CD4-positive, alpha-beta T cell treated with Interleukin-17A for 1 hour (primary cell): Measurements from ENCODE around the gene FBXO33.
A peak's percentile ranks its signal among the peaks of the same experiment; 100 is the strongest.

Experiments
- DNase-seq: peaks from one replicate; pipeline ENCODE4 v3.0.0-alpha.2; 2020

FBXO33 gene, protein sequence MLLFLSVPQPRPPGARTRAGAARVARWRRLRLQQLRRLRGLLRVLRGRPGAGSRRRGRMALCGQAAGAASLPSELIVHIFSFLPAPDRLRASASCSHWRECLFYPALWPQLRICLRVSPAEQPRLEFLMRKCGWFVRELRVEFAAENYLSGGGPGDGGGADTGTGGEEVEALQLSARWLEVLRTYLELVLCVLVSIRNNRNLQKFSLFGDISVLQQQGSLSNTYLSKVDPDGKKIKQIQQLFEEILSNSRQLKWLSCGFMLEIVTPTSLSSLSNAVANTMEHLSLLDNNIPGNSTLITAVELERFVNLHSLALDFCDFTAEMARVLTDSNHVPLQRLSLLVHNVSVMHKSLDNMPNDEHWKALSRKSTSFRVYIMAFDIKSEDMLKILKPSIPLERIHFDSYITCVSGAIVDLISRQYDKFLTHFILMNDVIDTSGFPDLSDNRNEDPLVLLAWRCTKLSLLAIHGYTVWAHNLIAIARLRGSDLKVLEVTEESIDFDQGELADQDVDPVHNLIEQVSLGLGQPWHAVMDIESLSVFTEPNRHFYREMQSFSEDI

DNA sequence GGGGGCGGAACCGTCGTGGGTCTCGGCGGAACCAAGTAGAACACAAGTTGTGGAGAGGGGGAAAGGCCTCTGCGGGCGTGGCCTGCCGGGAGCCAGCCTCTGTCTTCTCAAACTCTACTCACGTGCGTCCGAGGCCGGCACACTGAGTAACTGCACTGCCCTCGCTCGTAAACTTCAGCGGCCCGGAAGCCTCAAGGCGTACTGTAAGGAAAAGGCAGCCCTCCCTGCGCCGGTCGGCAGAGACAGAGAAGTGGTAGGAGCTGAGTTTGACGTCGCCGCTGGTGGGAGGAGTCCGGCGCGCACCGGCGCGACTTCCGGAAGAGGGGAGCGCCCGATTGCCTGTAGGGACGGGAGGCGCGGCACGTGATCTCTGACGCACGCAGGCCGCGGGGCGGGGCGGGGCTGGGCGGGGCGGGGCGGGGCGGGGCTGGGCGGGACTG is at the start of gene FBXO33:
FBXO33 (minus strand) TSS at position 255 of the 440 bp plus-strand sequence. CDS start 271 bp downstream, outside the sequence.
- peak; percentile 97 for DNase-seq

DNA sequence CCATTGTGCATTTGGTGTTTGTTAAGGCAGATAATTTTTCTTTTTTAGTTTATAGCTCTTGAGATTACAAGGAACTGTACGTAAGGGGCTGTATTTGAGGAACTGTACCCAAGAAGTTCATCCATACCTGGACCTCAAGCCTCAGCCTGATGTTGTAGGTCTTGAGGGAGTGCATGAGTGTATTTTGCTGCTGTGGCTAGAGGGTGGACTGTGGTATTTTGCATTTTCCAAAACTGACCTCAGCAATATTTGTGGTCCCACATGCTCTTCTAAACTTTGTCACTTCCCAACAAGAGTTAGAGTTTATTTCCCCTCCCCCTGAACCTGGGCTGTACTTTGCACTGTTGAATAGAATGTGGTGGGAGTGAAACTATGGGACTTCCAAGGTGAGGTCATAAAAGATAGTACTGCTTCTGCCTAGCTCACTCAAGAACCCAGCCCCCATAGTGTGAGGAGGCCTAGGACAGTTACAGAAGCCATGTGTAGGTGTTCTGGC is 42.2 kb upstream of the FBXO33 start:
- DNase-seq: no peak

DNA sequence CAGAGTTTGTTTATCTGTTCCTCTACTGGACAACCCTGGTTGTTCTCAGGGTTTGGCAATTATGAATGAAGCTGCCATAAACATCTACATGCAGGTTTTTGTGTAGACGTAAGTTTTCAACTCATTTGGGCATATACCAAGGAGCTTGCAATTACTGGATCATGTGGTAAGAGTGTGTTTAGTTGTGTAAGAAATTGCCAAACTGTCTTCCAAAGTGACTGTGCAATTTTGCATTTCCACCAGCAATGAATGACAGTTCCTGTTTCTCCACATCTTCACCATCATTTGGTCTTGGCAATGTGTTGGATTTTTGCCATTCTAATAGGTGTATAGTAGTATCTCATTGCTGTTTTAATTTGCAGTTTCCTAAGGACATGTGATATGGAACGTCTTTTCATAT is 39.8 kb upstream of the FBXO33 start:
- DNase-seq: no peak

DNA sequence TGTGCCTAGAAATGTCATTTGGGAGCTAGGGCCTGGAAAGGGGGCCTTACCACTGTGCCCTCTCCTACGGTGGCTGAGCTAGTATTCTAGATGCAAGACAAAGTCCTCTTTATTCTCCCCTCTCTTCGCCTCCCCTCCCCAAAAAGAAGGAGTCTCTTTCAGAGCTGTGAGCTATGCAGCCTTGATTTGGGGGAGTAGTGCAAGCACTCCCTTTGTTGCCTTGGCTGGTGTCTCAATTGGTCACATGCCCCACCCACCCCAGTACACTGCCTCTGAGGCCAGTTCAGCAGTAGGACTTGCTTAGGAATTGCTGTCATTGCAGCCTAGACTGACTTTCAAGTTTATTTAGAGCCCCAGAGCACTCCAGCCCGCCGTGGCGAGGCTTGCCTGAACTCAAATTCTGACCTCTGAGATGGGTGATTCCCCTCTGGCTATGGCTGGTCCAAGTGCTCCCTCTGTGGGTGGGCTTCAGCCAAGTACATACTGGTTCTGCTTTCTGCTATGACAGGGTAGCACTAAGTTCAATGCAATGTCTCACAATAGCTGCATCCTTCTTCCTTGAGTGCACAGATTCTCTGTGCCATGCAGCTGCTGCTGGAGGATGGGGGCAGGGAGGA is 37.0 kb upstream of the FBXO33 start:
- peak; percentile 21 for DNase-seq

DNA sequence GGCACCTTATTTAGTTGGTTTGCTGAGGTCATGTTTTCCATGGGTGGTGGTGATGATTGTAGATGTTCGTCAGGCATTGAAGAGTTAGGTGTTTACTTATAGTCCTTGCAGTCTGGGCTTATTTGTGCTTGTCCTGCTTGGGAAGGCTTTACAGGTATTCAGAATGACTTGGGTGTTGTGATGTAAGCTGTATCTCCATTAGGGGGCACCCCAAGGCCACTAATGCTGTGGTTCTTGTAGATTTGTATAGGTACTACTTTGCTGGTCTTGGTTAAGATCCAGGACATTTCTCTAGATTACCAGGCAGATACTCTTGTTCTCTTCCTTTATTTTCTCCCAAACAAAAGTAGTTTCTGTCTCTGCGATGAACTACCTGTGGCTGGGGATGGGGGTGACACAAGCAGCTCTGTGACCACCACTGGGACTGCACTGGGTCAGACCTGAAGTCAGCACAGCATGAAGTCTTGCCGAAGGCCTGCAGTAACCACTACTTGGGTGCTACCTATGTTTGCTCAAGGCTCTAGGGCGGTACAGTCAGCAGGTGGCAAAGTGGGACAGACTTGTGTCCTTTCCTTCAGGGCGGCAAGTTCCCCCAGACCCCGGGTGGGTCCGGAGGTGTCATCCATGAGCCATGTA is 35.8 kb upstream of the FBXO33 start:
- peak; percentile 17 for DNase-seq

DNA sequence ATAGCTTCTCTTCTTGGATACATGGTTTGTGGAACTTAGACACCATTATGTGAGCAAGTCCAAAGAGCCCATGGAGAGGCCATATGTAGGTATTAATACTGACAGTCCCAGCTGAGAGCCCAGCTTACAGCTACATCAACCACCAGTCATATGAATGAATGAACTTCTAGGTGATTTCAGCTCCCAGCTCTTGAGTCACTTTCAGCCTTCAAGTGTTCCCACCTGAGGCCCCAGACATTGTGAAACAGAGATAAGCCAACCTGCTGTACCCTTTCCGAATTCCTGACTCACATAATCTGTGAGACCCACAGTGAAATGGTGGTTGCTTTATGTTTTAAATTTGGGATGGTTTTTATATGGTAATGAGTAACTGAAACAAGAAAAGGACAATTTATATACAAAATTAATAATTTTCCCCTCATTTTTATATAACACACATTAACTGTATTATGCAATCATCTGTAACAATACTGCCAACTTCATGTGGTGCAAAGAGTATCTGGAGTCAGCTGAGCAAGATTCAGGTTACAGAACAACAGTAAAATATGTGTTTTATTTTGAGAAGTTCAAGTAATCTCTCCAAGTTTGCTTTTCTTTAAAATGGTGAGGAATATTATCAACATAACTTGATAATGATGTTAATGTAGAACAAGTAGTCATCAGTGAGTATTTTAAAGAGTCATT is 27.7 kb upstream of the FBXO33 start:
- no peak for DNase-seq

DNA sequence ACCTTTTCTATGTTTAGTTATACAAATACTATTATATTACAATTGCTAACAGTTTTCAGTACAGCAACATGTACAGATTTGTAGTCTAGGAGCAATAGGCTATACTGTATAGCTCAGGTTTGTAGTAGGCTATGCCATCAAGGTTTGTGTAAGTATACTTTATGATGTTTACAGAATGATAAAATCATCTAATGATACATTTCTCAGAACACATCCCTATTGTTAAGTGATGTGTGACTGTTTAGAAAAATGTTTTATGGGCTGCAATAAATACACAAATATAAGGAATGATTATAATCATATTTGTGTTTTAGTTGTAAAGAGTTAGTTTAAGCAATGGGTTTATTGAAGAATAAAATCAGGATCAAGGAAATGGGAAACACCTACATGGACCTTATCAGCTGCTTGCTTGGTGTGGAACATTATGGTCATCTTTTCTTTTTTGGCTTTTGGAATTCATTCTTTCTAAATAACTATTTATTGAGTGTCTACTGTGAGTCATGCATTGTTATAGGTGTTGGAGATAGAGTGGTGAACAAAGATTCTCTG is 24.5 kb upstream of the FBXO33 start:
- no peak for DNase-seq

DNA sequence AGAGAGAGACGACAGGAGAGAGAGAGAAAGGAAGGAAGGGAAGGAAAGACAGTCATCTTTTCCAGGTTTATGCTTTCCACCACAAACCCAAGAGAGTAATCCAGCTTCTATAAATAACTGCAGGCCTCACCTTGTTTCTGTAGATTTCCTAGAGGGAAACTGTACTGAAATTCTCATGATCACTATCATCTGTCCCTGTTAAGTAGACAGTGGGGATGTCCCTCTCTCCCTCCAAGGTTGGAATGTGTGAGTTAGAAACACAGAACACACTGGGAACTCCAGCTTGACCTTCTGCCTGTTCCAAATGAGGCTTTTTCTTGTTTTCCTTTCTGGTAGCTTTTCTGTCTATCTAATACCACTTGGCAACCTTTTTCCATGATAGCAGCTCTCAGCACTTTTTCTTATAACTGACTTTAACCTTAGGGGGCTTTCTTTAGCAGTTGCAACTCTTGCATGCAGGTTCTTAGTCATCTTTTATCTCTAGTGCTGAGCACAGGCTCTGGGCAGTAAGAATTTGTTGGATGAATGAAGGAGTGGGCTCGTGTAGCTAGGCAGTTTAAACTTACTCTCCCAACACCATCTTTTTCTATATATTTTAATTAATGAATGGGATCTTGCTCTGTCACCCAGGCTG is 22.8 kb upstream of the FBXO33 start:
- no peak for DNase-seq

DNA sequence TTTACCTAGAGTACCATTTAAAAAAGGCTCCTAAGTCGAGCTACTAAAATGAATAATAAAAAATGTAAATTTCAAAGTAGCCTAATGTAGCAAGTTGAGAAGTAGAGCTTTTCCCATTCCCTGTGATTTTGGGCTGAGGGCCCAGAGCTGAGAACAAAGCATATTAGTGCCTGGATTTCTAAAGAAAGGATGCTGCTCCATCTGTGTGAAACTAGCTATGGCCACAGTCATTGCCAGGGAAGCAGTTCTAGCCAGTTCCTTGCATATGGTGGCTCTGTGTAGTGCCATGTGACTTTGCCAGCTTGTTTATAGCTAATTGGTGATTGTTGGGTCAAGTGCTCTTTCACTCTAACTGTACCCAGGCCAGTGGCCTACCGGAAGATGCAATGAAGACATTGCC is 20.4 kb upstream of the FBXO33 start:
- DNase-seq: no peak

DNA sequence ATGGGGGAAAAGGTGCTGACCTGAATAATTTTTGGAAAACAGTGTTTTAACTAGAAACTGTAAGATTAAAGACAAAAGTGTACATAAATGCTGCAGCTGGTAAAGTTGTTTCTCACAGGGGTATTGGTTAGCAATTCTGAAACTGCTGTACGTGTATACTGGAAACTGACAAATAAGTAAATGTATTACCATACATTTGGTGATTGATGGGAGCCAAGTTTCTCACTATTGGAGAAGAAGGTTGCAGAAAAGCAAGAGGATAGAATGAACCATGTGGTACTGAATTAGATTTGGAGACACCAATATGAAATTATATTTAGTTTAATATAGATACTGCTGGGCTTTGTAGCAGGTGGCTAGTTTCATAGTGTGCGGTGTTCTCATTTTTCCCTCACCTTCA is 19.6 kb upstream of the FBXO33 start:
- no peak for DNase-seq

DNA sequence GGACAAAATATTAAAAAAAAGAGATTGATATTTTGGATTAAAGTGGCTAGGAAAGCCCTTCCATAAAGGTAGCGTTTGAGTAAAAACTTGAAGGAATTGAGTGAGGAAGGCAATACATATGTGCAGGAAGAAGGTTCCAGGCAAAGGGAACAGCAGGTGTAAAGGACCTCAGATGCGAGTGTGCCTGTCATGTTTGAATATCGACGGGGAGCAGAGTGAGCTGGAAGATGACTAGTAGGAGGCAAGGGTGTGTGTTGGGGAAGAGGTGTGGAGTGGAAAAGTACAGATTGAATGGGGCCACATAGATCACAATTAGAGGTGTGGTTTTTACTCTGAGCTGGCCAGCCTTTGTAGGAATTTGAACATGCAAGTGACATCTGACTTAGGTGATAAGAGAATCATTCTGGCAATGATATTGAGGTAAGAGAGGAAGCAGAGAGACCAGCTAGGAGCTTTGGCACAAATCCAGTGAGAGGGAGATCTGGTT is 15.0 kb upstream of the FBXO33 start:
- no peak for DNase-seq

DNA sequence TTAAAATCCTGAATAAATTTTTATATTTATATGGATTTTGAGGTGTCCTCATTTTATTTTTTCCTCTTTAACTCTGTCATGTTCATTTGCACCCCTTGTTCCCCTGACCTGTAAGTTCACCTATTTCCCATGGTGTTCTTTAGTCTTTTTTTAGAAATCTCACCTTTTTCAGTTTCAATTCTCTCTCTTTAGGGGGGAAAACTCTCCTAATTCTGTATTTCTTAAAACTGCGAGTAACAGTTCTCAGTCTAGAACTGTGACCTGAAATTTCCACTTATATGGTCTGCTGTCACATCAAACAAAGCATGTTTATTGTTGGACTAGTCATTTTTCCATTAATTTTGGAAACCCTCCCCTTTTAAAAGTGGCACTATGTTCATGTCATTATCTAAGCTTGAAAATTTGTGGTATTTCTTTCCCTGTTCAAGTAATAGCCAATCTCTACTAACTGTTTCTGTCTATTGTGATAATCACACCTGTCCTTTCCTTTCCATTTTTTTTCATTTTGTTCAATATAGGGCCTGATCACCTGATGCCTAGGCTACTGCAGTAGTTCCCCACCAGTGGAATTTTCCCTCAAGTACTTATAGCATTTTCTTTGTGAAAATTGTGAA is 14.0 kb upstream of the FBXO33 start:
- no peak for DNase-seq

DNA sequence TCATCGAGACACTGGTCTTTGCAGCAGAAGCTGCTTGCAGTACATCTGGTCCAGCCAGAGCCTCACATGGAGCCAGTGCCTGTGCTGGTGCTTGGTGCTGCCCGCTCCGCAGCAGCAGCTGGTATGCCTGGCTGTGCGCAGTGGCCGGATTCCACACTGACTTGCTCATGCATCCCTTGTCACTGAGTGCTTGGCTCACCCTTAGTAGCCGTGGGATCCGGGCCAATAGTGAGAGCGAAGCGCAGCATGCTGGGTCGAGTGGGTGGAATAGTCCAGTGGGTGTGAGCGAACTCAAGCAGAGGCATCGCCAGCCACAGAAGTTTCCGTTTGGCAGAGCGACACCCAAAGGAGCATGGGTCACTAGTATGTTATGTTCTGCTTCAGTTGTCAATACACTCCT is 10.1 kb upstream of the FBXO33 start:
- no peak for DNase-seq

DNA sequence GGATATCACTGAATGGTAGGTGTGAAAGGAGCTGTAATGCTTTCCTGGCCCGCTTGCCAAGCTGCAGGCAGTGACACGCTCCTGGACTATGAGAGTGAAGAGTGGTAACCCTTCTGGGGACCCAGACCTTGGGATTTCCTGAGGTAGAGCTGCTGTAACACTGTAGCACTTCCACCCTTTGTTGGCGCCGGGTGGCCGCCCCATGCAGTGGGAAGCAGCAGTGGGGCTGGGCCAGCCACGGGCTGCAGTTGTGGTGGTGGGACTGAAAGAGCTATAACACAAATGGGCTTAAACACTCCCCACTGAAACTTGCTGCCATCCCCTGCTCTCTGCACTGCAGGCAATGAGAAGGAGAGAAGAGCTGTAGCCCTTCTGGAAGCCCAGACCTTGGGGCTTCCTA is 9.6 kb upstream of the FBXO33 start:
- no peak for DNase-seq

DNA sequence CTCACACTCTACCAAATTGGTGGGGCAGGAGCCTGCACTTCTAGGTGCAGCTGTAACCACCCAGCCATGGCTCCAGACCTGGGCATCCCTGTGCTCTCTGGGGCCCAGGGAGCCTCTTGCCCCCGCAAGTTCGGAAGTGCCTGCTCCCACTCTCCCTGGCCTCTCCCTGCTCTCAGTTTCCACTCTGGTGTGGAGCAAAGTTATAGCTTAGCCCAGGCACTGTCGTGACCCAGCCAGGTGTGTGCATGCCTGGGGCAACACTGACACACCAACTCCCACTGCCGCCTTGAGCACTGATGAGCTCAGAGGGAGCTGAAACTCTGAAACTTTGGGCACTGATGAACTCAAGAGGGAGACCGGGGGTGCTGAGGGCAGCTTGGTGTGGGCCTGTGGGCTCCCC is 8.7 kb upstream of the FBXO33 start:
- no peak for DNase-seq

DNA sequence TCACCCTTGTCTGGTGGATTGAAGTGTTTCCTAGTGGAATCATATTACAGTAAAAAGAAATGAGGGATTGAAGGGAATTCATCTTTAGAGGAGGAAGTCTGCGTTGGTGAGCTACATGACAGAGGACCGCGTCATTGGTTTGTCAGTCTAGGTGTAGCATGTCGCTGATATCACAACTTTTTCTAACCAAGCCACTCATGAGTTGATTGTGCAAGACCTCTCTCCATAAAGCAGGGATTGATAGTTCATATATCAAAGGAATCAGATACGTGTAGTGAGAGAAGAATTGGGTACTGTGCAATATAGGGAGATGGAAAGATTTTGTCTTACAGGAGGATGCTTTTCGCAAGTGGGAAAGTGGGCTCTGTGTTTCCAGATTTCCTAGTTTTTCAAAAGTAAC is 3.0 kb upstream of the FBXO33 start:
- DNase-seq: no peak

DNA sequence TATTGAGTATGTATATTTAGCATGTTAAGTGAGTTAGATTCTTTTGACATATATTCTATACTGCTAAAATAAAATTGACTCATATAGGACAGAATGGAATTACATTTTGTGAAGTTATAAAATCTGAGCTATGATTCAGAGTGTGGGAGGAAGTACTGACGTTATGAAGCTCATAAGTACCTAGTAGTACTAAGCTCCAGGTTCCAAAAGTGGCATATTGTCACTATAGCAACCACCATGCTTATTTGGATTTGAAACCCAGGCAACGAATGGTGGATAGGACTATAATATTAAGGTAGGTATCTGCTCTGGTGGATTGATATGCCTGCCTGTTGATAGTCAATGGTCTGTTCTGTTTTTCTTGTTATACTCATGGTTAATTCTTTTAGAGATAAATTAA is 2.2 kb upstream of the FBXO33 start:
- peak; percentile 26 for DNase-seq

DNA sequence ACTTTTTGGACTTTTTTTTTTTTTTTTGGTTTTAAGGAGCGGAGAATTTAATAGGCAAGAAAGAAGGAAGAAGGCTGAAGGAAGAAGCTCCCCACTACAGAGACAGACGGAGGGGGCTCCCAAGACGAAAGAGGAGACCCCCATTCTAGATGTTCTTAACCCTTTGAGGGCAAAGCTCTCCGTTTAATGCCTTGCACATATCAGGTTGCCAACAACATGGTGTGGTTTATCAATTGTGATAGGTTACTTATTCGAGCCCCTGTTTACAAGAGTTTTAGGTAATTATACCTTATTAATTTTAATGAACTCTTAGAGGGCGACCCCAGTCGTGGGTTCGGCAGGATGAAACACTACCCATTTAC is 1.2 kb upstream of the FBXO33 start:
- DNase-seq: no peak

DNA sequence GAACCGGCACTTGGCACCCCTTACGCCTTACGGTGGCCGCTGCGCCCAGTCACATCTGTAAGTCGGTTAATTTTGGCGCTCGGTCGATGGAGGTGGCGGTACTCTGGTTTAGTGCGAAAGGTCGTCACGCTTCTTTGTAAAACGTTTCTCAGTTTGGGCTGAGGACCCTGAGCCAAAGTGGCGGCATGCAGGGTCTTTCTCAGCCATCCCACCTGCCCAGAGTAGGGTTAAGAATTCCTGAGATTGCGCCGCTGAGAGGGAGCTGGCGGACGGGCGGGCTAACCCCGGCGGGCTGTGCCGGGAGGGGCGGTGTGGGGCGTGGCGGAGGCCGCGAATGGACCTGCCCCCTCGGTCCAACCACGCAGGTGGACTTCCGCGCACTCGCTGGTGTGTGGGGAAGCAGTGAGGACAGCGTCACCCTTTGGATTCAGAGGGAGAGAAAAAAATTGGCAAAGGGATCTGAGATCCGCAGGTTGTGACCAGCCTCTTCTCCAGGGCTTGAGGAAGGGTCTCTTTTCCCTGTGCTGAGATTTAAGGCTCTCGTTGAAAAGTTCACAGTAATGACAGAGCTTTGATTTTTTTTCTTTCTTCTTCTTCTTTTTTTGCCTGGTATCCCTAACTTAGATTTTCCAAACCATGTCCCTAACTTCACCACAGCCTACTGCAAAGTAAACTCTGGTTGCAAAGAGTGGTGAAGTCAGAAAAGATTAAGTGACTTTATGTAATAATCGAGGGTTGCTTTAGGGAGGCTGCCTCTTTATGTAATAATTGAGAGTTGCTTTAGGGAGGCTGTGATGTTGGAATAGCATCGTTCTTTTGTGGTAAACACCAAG is 602 bp upstream of the FBXO33 start:
- peak; percentile 82 for DNase-seq

DNA sequence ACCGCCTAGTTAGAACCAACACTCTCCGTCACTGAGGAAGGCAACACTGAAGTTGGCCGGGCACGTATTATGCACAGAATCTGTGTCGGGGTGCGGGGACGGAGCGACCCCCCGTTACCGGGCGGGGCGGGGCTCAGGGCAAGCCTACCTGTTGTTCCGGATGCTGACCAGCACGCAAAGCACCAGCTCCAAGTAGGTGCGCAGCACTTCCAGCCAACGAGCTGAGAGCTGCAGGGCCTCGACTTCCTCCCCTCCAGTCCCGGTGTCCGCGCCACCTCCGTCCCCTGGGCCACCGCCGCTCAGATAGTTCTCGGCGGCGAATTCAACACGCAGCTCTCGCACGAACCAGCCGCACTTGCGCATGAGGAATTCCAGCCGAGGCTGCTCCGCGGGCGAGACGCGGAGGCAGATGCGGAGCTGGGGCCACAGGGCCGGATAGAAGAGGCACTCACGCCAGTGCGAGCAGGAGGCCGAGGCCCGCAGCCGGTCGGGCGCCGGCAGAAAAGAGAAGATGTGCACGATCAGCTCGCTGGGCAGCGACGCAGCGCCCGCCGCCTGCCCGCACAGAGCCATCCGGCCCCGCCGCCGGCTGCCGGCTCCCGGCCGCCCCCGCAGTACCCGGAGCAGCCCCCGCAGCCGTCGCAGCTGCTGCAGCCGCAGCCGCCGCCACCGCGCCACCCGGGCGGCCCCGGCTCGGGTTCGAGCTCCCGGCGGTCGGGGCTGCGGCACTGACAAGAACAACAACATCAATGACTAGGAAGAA is 636 bp downstream of the FBXO33 start:
- DNase-seq: peak; percentile 59
